ENCODE data around the gene SSB.
A peak's percentile ranks its signal among the peaks of the same experiment; 100 is the strongest.
"Not testable (repeated sequence)": the region's sequence is repeated elsewhere in the genome, so short reads cannot be mapped to it uniquely, and the experiment has no call there.

The SSB gene

DNA sequence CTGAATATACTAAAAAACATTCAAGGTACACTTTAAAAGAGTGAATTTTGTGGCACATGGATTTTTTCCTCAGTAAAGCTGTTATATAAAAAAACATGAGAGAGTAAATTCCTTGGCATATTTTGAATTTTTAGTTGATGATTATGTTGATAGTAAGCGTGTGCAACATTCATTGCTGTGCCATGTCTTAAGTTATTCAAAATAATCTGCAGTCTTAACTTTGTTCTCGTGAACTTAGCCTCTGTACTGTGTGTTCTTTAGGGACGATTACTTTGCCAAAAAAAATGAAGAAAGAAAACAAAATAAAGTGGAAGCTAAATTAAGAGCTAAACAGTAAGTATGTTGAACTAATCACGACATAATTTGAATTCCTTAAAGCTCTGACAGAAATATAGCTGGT lies 9.6 kb downstream of the SSB start:
- H3K4me1 Mint-ChIP-seq: no peaks in the 10 kb centered on the region
- TF ChIP-seq, protein P1, sequence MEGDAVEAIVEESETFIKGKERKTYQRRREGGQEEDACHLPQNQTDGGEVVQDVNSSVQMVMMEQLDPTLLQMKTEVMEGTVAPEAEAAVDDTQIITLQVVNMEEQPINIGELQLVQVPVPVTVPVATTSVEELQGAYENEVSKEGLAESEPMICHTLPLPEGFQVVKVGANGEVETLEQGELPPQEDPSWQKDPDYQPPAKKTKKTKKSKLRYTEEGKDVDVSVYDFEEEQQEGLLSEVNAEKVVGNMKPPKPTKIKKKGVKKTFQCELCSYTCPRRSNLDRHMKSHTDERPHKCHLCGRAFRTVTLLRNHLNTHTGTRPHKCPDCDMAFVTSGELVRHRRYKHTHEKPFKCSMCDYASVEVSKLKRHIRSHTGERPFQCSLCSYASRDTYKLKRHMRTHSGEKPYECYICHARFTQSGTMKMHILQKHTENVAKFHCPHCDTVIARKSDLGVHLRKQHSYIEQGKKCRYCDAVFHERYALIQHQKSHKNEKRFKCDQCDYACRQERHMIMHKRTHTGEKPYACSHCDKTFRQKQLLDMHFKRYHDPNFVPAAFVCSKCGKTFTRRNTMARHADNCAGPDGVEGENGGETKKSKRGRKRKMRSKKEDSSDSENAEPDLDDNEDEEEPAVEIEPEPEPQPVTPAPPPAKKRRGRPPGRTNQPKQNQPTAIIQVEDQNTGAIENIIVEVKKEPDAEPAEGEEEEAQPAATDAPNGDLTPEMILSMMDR (IDR thresholded peaks at IDR 0.05): no peak
- H3K9me3 Mint-ChIP-seq: no peaks in the 10 kb centered on the region
- DNase-seq: no peak
- no peaks in the 10 kb centered on the region for H3K27me3 Mint-ChIP-seq (ENCODE audit: low read depth, poor library complexity)
- H3K4me3 Mint-ChIP-seq: no peak overlapping the region
- peaks cover 80% of the 10 kb centered on the region for H3K36me3 Mint-ChIP-seq (ENCODE audit: low read depth)
- H3K27ac Mint-ChIP-seq: no peak overlapping the region

DNA sequence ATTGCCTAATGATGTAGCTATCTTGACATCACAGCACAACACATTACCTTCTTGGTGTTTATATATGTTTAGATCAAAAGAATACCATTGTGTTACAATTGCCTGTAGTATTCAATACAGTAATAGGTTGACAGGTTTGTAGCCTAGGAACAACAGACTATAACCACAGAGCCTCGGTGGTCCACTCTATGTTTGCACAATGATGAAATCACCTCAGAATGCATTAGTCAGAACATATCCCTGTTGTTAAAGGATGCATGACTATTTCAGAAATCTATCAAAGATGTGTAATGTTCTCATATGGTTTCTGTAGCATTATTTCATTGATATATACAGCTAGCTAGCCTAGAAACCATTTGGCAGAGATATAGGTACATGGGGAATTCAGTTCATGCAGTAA lies 17.2 kb downstream of the SSB start:
- Mint-ChIP-seq H3K4me1 (no peaks in the 10 kb centered on the region), H3K9me3 (peaks cover 22% of the 10 kb centered on the region), H3K27me3 (ENCODE audit: low read depth, poor library complexity) (no peaks in the 10 kb centered on the region), H3K36me3 (ENCODE audit: low read depth) (peaks cover 90% of the 10 kb centered on the region), H3K4me3 (no peak overlapping the region), H3K27ac (no peak overlapping the region)
- no peak for DNase-seq
- TF ChIP-seq, protein P1 (IDR thresholded peaks at IDR 0.05): no peak

DNA sequence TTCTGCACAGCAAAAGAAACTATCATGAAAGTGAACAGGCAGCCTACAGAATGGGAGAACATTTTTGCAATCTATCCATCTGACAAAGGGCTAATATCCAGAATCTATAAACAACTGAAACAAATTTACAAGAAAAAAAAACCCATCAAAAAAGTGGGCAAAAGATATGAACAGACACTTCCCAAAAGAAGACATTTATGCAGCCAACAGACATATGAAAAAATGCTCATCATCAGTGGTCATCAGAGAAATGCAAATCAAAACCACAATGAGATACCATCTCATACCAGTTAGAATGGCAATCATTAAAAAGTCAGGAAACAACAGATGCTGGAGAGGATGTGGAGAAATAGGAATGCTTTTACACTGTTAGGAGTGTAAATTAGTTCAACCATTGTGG lies 18.3 kb downstream of the SSB start:
- Mint-ChIP-seq H3K9me3 (peaks cover 22% of the 10 kb centered on the region), H3K36me3 (ENCODE audit: low read depth) (peaks cover 90% of the 10 kb centered on the region)
- H3K4me1 Mint-ChIP-seq; H3K4me3 Mint-ChIP-seq; DNase-seq; H3K27me3 Mint-ChIP-seq (ENCODE audit: low read depth, poor library complexity); H3K27ac Mint-ChIP-seq: not testable (repeated sequence)

DNA sequence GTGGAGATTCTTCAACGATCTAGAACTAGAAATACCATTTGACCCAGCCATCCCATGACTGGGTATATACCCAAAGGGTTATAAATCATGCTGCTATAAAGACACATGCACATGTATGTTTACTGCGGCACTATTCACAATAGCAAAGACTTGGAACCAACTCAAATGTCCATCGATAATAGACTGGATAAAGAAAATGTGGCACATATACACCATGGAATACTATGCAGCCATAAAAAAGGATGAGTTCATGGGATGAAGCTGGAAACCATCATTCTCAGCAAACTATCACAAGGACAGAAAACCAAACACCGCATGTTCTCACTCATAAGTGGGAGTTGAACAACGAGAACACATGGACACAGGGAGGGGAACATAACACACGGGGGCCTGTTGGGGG lies 18.7 kb downstream of the SSB start:
- H3K27me3 Mint-ChIP-seq (ENCODE audit: low read depth, poor library complexity); H3K27ac Mint-ChIP-seq; H3K4me1 Mint-ChIP-seq; DNase-seq; H3K4me3 Mint-ChIP-seq: not testable (repeated sequence)
- peaks cover 87% of the 10 kb centered on the region for H3K36me3 Mint-ChIP-seq (ENCODE audit: low read depth)
- H3K9me3 Mint-ChIP-seq: peaks cover 22% of the 10 kb centered on the region

DNA sequence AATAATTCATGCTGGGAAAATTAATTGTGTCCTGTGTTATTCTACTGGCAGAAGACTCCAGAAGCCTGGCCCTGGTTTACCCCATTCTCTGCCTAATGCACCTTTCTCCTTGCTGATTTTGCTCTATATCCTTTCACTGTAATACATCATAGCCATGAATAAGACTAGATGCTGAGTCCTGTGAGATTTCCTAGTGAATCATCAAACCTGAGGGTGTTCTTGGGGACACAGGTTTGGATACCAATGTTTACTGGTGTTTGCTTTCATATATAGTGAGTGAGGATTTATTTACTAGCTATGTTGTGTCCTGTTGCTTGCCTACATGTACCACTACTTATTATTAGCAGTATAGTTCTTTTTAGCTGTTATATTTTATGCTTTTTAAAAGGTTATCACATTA lies 19.6 kb downstream of the SSB start:
- Mint-ChIP-seq H3K27ac (no peak overlapping the region), H3K36me3 (ENCODE audit: low read depth) (peaks cover 84% of the 10 kb centered on the region), H3K9me3 (peaks cover 22% of the 10 kb centered on the region), H3K27me3 (ENCODE audit: low read depth, poor library complexity) (no peaks in the 10 kb centered on the region), H3K4me3 (no peak overlapping the region), H3K4me1 (peaks cover 15% of the 10 kb centered on the region)
- no peak for DNase-seq
- TF ChIP-seq, protein P1 (IDR thresholded peaks at IDR 0.05): no peak

DNA sequence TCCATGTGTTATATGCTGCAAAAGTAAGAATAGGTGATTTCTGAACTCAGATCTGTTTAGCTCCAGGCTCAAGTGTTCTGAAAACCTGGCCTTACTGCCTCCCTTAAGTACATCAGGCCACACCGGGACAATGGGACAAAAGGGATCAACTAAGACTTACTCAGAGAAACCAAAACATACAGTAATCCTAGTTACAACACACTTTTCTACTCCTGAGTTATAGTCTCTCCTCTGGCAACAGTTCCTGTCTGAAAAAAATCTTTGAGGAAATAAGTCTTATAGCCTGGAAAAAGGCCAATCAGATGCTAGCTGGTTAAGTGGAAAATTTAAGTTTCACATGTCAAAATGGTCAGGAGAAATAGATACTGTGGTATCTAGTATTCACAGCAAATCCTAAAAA lies 20.4 kb downstream of the SSB start:
- H3K27me3 Mint-ChIP-seq (ENCODE audit: low read depth, poor library complexity): no peaks in the 10 kb centered on the region
- peaks cover 24% of the 10 kb centered on the region for H3K4me1 Mint-ChIP-seq
- H3K4me3 Mint-ChIP-seq: no peak overlapping the region
- H3K27ac Mint-ChIP-seq: peak overlapping the region; percentile 20
- peaks cover 22% of the 10 kb centered on the region for H3K9me3 Mint-ChIP-seq
- TF ChIP-seq, protein P1 (IDR thresholded peaks at IDR 0.05): no peak
- peaks cover 75% of the 10 kb centered on the region for H3K36me3 Mint-ChIP-seq (ENCODE audit: low read depth)
- no peak for DNase-seq

DNA sequence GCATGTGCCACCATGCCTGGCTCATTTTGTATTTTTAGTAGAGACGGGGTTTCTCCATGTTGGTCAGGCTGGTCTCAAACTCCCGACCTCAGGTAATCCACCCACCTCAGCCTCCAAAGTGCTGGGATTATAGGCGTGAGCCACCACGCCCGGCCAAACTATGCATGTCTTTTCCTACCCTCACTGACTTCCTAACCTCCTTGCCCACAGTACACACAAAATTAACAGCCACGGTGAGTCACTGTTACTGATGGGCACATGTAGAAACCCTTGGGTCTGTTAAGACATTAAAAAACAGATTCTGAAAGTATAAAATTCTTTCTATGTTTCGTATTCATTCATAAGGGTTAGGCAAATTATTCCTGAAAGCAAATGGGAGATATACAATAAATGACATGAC lies 21.4 kb downstream of the SSB start:
- Mint-ChIP-seq H3K36me3 (ENCODE audit: low read depth) (peaks cover 65% of the 10 kb centered on the region), H3K9me3 (peaks cover 22% of the 10 kb centered on the region), H3K4me1 (peaks cover 27% of the 10 kb centered on the region)
- not testable (repeated sequence) for H3K27ac Mint-ChIP-seq; DNase-seq; H3K4me3 Mint-ChIP-seq; H3K27me3 Mint-ChIP-seq (ENCODE audit: low read depth, poor library complexity)

All from nephron progenitor cell (in vitro differentiated cells).